NCI-H748 (cell line): ENCODE measurements around the gene RNASE7.

Experiments used
- DNase-seq: peaks from one replicate; lab custom pipeline; 2025; ENCODE audit not compliant: unreplicated experiment; lab: John Stamatoyannopoulos, UW

Gene RNASE7

GRCh38 chr14:21084998-21085853 lies 43.1 kb downstream of the RNASE7 start:
- no peak for DNase-seq

- DNase-seq = no peak
Measured at GRCh38 chr14:21086908-21087293, 44.7 kb downstream of the RNASE7 start.

GRCh38 chr14:21087294-21088091 lies 45.3 kb downstream of the RNASE7 start:
- peak; percentile 98 for DNase-seq

GRCh38 chr14:21088687-21089086 lies 46.5 kb downstream of the RNASE7 start:
- no peak for DNase-seq

- DNase-seq = no peak
Measured at GRCh38 chr14:21089271-21089670, 47.1 kb downstream of the RNASE7 start.

GRCh38 chr14:21089877-21090193 lies 47.7 kb downstream of the RNASE7 start:
- no peak for DNase-seq

- DNase-seq = peak; percentile 17
Measured at GRCh38 chr14:21090194-21090939, 48.2 kb downstream of the RNASE7 start.

- DNase-seq = no peak
Measured at GRCh38 chr14:21090940-21091663, 48.9 kb downstream of the RNASE7 start.

- no peak for DNase-seq
Measured at GRCh38 chr14:21091821-21092272, 49.7 kb downstream of the RNASE7 start.

- DNase-seq = peak; percentile 51
Measured at GRCh38 chr14:21092273-21093011, 50.3 kb downstream of the RNASE7 start.

GRCh38 chr14:21093018-21093417 lies 50.9 kb downstream of the RNASE7 start:
- no peak for DNase-seq
